T follicular helper cell (primary cell): ENCODE measurements around the gene DNMT3L.
"Not testable (repeated sequence)": the region's sequence is repeated elsewhere in the genome, so short reads cannot be mapped to it uniquely, and the experiment has no call there.

Experiments
- DNase-seq: peaks from one replicate; pipeline ENCODE4 v3.0.0-alpha.2; 2020; ENCODE audit warnings: low read depth

Gene DNMT3L

GRCh38 chr21:44197156-44197516 is 64.6 kb downstream of the DNMT3L start:
- not testable (repeated sequence) for DNase-seq
